Activated CD4-positive, alpha-beta T cell treated with anti-CD3 and anti-CD28 coated beads, Interleukin-2, amount 50 U/mL, for 24 hours (primary cell): ENCODE data around the gene SPAST.
A peak's percentile ranks its signal among the peaks of the same experiment; 100 is the strongest.
"Not testable (repeated sequence)": the region's sequence is repeated elsewhere in the genome, so short reads cannot be mapped to it uniquely, and the experiment has no call there.

Experiments used
- DNase-seq, 2 donors: peaks; one replicate each; pipeline ENCODE4 v3.0.0-alpha.2; 2020; ENCODE audit warnings: low read depth in 1 of 2, low spot score in 1 of 2

The SPAST gene, protein sequence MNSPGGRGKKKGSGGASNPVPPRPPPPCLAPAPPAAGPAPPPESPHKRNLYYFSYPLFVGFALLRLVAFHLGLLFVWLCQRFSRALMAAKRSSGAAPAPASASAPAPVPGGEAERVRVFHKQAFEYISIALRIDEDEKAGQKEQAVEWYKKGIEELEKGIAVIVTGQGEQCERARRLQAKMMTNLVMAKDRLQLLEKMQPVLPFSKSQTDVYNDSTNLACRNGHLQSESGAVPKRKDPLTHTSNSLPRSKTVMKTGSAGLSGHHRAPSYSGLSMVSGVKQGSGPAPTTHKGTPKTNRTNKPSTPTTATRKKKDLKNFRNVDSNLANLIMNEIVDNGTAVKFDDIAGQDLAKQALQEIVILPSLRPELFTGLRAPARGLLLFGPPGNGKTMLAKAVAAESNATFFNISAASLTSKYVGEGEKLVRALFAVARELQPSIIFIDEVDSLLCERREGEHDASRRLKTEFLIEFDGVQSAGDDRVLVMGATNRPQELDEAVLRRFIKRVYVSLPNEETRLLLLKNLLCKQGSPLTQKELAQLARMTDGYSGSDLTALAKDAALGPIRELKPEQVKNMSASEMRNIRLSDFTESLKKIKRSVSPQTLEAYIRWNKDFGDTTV

GRCh38 chr2:32063310-32064020 is at the start of gene SPAST:
Gene SPAST, plus strand, starts transcription at chr2:32063556. Its CDS starts 276 bp downstream, at chr2:32063832.
- peak; percentile 90 to 94 for DNase-seq

DNA sequence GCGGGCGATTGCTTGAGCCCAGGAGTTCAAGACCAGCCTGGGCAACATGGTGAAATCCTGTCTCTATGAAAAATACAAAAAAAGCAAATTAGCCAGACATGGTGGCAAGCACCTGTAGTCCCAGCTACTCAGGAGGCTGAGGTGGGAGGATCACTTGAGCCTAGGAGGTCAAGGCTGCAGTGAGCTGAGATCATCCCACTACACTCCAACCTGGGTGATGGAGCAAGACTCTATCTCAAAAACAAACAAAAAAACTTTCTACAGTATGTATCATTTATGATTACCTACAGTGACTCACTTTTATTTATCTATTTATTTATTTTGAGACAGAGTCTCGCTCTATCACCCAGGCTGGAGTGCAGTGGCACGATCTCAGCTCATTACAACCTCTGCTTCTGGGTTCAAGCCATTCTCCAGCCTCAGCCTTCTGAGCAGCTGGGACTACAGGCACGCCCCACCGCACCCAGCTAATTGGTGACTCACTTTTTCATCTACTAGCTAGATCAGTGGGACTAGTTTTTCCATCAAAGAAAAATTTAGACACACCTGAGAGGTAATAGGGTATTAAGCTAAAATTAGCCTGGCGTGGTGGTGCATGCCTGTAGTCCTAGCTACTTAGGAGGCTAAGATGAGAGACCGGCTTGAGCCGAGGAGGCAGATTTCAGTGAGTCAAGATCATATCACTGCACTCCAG is 44.4 kb upstream of the SPAST start:
- DNase-seq: not testable (repeated sequence)

- DNase-seq: not testable (repeated sequence)
These were observed 29.0 kb upstream of the SPAST start for GRCh38 chr2:32034198-32034887.

GRCh38 chr2:32039447-32040219 is 23.7 kb upstream of the SPAST start, which contains the start of gene DPY30:
Gene DPY30, minus strand, starts transcription at chr2:32039805. Its CDS starts 349 bp downstream, at chr2:32039456.
- peak; percentile 78 to 80 for DNase-seq

GRCh38 chr2:32043561-32043960 is 19.8 kb upstream of the SPAST start:
- no peak for DNase-seq

- no peak for DNase-seq
These were observed 11.4 kb upstream of the SPAST start for GRCh38 chr2:32051836-32052439.

- not testable (repeated sequence) for DNase-seq
These were observed 8.8 kb upstream of the SPAST start for GRCh38 chr2:32054583-32054982.

- DNase-seq: no peak
These were observed 5.2 kb upstream of the SPAST start for GRCh38 chr2:32058130-32058529.

GRCh38 chr2:32060266-32060665 is 3.1 kb upstream of the SPAST start:
- no peak for DNase-seq

- no peak for DNase-seq
These were observed 1.9 kb upstream of the SPAST start for GRCh38 chr2:32061430-32061829.

DNA sequence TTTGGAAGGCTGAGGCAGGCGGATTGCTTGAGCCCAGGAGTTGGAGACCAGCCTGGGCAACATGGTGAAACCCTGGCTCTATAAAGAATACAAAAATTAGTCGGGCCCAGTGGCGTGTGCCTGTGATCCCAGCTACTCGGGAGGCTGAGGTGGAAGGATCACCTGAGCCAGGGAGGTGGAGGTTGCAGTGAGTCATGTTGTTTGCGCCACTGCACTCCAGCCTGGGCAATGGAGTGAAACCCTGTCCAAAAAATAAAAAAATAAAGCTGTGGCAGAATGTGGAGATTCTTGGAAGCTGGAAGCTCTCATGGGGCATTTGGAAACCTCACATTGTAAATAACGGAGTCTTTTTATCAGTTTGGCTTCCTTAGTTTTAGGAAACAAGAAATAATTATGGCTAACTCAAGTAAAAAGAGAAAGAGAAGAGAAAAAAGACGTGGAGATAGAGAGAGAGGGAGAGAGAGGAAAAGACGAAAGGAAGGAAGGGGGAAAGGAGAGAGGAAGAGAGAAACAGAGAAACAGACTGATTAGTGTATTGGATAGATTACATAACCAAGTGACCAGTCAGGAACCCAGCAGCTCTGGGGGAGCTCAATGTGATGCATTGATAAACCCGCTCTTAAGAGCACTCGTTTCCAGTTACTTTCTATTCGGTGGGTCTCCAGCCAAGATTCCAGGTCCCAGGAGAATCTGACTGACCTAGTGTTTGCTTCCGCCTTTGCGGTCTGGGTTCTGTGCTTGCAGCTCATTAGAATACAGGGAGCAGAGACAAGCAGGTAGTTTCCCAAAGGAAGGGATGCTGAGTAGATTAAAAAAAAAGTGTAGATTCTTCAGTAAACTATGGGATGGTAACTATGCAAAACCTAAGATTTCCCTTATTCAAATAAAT is 1.1 kb upstream of the SPAST start:
- DNase-seq: no peak

DNA sequence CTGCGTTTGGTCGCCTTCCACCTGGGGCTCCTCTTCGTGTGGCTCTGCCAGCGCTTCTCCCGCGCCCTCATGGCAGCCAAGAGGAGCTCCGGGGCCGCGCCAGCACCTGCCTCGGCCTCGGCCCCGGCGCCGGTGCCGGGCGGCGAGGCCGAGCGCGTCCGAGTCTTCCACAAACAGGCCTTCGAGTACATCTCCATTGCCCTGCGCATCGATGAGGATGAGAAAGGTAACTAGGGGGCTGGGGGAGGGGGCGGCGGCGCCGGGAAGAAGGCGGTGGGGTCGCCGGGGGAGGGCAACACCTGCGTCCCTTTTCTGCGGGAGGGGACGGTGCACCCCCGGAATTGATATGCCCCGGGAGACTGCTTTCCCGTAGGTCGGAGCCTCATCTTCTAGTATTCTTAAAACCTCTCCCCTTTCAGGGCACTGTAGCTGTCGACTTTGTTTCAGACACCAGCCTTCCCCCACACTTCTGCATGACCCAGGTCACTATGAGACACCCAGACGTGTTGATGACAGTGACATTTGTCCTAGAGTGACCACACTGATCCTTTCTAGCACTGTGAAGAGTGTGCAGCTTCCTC is 755 bp downstream of the SPAST start:
- DNase-seq: peak in 1 of 2 donors; percentile 4

- DNase-seq: no peak
These were observed 1.4 kb downstream of the SPAST start for GRCh38 chr2:32064713-32065112.

- DNase-seq: no peak
These were observed 4.2 kb downstream of the SPAST start for GRCh38 chr2:32067549-32067948.

DNA sequence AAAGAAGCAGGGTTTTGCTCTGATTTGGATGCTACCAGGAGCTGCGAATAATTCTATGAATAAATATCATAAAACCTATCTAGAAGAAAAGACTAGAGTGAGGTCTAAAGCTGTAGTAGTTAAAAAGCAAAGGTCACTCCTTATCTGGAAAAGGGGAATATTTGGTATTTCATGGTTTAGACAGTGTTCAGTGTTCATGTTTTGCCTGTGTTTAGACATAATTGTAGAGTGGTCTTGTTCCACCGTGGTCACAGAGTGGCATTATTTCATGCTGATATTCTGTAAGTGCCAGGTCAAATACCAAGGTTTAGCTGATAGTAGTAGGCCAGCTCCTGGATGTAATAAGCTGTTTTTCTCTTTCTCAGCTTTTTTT is 10.8 kb downstream of the SPAST start:
- no peak for DNase-seq

DNA sequence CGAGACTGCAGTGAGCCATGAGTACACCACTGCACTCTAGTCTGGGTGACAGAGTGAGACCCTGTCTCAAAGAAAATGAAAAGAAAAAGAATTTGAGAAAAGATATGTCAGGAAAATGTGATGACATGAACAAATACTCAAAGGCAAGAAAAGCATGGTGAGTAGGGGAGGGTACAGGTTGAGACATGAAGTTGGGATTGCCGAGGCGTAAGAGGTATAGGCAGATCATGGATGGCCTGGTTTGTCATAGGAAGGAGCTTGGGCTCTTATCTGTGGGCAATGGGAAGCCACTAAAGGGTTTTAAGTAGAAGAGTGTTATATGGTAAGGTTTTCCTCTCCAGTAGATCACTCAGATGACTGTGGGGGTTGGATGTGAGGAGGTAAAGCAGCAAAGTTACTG is 32.3 kb downstream of the SPAST start:
- no peak for DNase-seq

- no peak for DNase-seq
These were observed 44.8 kb downstream of the SPAST start for GRCh38 chr2:32108111-32108510.

GRCh38 chr2:32118055-32118454 is 54.7 kb downstream of the SPAST start:
- DNase-seq: no peak
